ENCODE measurements around the gene CASZ1.

Gene CASZ1

GRCh38 chr1:10722803-10723202 is 73.6 kb downstream of the CASZ1 start:
- no peak for DNase-seq

DNA sequence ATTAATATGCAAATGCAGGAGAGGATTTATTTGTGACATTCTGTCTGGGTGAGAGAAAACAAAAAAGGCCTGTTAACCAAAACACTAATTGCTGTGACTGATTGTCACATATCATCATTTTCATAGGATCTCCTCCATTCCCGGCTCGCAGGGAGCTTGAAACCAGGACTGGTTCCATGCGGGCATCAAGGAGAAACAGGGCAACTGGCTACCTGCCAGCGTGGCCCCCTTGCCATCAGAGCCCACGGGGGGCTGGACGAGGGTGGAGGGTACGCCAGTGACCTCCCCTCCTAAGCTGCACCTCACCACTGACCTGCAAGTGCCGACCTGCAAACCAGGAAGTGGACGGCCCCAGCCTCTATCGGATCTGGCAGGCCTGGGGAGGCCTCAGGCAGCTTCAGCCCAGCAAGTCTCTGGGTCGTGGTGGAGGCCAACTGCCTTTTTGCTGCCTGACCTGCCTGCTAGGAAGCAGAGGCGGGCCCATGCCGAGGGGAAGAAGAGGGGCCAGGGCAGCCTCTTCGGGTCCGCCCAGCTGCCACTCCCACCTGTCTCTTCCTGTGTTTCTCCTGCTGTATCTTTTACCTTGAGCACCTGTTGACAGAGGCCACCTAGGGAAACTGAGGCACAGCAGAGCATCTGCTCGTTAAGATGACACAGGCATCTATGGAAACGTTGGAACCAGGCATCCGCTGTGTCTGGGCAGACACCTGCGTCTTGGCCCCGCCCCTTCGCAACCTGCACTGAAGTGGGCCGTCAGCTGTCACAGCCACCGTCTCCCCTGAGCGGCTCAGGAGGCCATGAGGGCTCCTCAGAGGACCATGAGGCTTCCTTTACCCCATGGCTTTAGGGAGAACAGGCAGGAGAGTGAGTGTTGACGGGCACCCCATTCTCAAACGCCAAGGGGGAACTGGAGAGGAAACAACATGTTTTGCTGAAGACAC is 74.8 kb downstream of the CASZ1 start:
- no peak for DNase-seq

DNA sequence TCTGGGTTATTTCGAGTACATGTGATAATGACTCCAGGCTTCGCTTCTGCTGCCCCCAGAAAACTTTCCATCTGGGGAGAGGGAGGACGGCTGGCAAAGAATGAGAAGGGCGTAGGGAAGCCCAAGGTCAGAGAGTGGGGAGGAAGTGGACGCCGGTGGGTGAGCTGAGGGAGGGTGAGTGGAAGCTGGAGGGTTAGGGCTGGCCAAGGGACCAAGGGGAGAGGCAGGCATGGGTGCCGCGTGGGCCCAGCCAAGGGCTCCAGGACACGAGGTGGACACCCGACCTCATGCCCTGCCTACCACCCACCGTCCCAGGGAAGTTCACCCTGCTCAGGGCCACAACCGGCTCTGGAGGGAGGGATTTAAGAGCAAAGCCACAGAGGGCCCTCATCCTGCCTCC is 75.8 kb downstream of the CASZ1 start:
- no peak for DNase-seq

DNA sequence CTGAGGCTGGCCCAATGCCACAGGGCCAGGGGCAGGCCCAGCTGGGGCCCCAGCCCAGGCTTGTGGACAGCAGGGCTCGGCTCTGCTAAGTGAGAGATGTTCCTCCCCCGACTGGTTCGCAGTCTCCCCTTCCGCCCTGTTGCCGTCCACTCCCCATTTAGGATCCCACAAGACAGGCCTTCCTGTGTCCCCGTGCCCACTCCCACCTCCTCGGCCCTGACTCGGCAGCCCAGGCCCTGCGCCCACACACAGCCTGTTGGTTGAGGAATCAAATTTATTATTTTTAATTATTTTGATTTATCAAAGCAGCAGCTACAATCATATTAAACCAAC is 78.4 kb downstream of the CASZ1 start:
- no peak for DNase-seq

GRCh38 chr1:10717296-10718082 is 79.0 kb downstream of the CASZ1 start:
- DNase-seq = no peak

DNA sequence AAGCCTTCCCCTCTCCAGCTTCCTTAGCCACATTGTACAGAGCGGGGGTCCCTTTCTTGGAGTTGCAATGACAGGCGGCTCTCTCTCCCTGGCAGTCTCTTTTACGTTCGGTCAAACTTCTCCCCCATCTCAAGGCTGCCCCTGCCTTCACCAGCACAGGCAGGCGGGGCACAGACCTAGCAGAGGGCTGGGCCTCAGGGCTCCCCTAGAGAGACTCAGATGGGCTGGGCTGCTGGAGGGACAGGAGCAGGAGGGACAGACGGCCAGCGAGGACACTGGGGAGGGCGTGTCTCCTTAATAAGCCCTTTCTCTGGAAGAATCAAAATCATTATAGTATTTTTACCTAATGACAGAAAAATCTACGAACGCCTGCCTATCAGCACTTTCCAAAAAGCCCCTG is 79.6 kb downstream of the CASZ1 start:
- no peak for DNase-seq

GRCh38 chr1:10714337-10715114 is 81.9 kb downstream of the CASZ1 start:
- DNase-seq = no peak

- no peak for DNase-seq
Observed at GRCh38 chr1:10713614-10714013, 82.8 kb downstream of the CASZ1 start.

DNA sequence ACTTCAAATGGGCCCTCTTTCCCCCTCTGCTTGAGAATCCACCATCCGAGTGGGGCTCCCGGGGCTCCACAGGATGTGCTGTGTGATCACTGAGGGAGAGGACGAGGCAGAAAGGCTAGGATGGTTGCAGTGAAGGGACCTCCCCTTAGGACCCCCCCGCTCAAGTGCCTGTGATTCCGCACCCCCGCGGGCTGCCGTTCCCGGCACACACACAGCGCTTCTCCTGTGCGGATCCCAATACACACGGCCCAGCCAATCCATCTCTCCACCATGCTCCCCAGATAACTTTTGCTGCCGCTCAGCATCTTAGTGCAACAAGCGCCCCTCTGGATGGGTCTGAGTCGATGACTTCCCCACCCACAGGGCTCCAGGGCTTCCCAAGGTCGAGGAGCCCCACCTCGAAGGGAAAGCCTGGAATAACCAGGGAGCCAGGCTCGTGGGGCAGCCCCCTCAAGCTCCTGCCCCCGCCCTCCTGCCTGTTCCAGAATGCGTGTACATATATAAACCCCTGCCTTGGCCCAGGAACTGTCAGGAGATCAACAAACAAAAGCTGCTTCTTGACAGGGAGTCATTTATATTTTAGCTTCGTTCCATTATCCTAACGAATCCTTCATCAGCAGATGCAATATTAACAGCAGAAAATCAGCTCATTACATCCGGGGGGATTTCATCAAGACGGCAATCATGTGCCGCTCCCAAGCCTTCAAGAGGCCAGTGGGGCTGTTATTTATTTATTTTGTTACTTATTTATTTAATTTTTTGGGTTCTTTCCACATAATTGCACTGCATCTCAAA is 83.7 kb downstream of the CASZ1 start:
- no peak for DNase-seq

DNA sequence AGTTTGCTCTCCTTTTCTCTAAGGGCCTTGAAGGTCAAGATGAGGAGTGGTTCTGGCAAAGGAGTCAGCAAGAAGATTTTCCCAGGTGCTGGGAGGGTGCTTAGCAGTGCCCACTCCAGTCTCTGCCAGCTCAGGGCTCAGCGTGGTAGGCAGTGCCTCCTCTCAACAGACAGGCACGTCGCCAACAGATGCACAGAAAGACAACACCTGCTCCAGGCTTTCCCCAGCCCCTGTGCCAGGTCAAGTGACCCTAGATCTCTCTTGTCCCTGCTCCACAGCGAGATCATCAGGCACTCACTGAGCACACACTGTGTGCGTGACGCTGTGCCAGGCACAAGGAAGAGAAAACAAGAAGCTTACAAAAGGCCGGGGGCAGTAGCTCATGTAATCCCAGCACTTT is 86.0 kb downstream of the CASZ1 start:
- no peak for DNase-seq

DNA sequence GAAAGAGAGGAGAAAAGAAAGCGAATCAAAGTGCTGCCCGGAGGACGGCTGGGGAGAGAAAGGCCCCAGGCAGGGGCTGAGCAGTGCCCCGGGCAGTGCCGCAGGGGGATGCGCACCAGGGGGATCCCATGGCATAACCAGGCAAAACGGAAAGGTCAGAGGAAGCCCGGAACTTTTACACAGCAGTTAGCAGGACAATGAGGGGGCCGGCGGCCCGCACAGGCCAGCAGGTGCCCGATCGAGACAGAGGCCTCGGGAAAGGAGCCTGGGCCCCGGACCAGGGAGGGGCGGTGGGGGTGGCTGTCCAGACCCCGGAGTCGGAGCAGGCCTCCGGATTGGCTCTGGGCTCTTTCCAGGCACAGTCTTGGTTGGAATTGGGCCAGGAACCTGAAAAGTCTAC is 86.8 kb downstream of the CASZ1 start:
- no peak for DNase-seq

DNA sequence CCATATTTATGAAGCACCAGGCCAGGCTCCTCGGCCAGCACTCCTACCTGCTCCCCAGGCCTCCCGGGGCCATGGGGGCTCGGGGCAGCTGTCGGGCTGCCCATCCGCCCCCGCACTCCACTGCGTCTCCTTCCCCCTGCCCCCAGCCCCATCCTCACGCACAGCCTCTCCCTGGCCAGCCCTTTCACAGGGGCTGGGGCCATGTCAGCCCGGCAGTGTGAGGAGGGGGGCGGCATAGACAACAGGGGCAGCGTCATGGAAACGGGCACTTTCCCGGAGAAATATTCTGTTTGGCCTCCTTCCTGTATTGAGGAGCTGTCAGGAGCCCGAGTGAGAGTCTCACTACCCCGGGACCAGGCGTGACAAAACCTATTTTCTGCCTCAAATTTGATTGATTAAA is 87.3 kb downstream of the CASZ1 start:
- no peak for DNase-seq

DNA sequence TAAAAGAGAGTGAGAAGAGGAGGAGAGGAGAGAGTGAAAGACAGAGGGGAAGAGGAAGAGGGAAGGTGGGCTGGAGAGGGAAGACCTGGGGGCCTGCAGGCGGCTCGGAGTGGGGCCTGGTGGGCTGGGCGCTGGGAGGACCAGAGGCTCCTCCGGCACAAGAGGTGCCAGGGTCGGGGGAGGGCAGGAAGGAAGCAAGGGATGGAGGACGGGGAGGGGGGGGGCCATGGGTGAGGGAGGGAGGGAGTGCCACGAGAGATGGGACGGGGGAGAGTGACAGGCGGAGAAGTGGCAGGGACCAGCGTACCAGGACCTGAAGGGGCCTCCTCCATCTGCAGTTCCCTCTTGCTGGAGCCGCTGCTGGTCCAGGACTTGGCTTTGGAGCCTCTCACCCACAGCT is 87.7 kb downstream of the CASZ1 start:
- DNase-seq = no peak

DNA sequence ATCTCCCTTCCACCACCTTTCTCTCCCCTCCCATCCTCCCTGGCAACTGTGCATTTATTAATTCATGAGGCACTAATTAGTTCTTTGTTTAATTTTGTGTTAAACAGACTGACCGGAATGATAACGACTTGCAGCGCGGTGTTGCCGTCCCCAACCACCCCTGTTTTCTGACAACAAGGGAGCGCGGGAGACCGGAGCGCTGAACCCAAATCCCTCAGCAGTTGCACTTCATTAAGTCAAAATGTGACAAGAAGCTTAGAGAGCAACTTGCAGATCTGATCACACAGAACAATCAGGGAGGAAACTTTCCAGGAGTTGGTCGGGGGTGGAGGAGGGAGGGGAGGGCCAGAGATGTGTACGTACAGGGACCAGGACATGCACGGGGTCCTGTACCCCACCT is 89.2 kb downstream of the CASZ1 start:
- DNase-seq = no peak

DNA sequence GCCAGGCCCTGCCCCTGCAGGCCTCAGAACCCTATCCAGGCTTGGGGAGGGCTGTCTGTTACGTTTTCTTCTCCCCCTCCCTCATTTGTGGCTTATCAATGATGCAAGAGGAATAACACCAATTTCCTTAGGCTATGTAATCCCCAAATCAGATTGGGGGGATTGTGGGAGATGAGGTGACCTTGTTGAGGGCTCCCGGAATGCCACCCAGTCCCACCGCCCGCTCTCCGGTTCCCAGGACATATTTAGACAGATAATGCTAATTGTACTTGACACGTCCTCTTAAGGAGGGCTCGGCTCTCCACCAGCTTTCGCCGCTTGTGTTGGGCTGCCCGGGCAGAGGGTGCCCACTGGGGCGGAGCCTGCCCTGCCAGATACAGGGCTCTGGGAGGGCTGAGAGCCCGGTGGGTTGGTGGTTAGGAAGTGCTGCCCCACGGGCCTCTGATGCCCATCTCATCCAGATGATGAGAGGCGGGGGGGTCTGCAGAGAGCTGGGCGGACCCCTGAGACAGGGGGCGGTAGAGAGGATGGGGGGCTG is 90.0 kb downstream of the CASZ1 start:
- DNase-seq = no peak

DNA sequence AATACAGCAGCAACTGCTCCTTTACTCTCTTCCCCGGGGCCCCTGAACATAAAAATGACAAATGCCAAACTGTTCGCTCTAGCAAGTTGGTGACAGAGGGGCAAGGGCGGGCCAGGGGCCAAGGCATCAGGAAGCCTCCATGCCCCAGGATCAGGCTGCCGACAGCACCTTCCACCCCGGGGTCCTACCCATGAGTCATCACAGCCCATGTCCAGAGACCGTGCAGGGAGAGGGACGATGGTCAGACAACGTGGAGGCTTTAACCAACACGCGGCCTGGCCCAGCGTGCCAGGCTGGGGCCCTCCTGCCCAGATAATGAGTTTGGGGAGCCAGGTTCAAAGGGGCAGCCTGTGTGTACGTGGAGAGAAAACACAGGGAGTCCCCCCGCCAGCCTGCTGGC is 90.5 kb downstream of the CASZ1 start:
- DNase-seq = no peak

GRCh38 chr1:10704368-10704882 is 92.0 kb downstream of the CASZ1 start:
- DNase-seq = no peak

DNA sequence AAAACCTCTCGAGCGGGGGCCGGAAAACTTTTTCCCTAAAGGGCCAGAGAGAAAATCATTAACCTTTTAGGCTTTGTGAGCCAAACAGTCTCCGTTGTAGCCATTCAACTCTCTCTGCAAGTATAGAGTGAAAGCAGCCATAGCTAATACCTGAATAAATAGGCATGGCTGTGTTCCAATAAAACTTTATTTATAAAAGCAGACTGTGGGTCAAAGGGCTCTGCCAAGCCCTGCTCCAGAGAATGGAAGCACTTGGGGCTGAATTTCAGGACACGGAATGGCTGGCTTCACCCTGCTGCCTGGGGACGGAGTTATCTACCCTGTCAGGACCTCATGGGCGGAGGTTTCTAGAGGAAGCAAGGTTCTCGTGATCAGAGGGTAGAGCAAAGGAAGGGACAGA is 92.7 kb downstream of the CASZ1 start:
- no peak for DNase-seq

GRCh38 chr1:10701145-10701544 is 95.3 kb downstream of the CASZ1 start:
- no peak for DNase-seq

DNA sequence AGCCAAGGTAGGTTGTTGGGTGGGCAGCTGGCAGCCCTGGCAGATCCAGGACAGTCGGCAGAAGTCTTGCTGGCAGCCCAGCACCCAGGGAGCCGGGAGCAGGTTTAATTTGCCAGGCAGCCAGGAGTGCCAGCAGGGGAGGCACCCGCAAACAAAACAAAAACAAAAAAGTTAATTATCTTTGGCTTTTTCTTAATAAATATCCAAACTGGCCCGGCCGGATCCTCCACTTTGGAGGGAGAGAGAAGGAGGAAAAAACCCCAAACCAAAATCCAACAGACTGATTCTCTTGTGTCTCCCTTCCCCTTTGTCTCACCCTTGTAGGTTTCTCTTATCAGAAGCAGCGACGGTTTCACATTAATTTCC is 97.0 kb downstream of the CASZ1 start:
- DNase-seq = no peak

DNA sequence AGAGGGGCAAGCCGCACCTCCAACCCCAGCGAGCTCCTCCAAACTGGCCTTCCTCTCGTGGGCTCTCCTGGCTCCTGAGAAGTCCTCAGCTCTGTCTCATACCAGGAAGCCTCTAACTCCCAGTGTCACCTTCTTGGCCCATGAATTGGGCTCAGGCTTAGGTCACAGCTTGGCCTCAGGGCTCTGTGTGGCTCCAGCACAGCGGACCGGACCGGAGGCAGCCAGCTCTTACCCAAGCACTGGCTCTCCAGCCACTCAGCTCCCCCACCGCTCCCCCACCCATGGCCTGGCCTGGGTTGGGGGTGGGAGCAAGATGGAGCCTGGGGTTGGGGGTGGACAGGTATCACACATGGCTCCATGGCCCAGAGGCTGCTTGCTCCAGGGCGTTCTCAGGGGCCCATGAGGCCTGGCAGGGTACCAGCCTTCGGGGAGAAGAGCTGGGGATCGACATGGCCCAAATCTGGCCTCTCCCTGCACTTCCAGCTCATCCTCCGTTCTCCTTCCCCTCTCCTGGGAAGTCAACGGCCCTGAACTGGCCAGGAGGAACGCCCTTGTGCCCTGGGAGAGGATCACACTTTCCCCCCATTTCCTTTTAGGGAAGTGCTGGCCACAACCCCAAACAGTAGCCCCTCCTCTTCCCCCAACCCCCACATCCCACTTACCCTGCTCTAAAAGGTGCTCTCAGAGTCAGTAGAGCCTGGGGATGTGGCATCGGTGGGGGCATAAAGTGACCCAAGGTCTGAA is 97.5 kb downstream of the CASZ1 start:
- DNase-seq = no peak
